Stimulated activated naive CD4-positive, alpha-beta T cell (primary cell): ENCODE measurements around the gene GCSH.
A peak's percentile ranks its signal among the peaks of the same experiment; 100 is the strongest.

Experiments
- DNase-seq, 6 experiments: peaks; one replicate each; lab custom pipeline; 2025; lab: John Stamatoyannopoulos, UW

Gene GCSH

GRCh38 chr16:81042821-81043220, 53.4 kb downstream of the GCSH start:
- DNase-seq: no peak

GRCh38 chr16:81041696-81042095, 54.5 kb downstream of the GCSH start:
- no peak for DNase-seq

GRCh38 chr16:81040842-81041241, 55.4 kb downstream of the GCSH start:
- no peak for DNase-seq

DNA sequence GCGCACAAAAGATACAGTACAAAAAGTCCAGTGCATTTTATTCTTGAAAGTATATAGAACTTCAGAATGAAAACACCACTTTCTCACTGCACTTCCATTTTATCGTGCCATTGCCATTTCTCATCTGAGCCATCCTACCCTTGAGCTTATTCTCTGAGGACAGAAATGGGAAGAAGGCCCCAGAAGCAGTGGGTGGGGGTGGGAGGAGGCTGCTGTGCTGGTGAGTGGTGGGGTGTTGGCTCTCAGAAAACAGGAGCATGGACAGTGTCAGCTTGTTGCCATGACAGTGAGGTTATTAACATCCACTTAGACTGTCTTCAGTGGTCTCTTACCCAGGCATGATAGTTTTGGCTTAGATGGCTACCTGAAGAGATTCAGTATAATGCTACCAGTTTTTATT, 56.1 kb downstream of the GCSH start:
- DNase-seq: no peak

GRCh38 chr16:81036751-81037350, 59.3 kb downstream of the GCSH start:
- DNase-seq: no peak

GRCh38 chr16:81035975-81036750, 60.0 kb downstream of the GCSH start:
- peak; percentile 30 to 68 (median 53) for DNase-seq

- DNase-seq: peak; percentile 78 to 92 (median 84)
These were observed 60.7 kb downstream of the GCSH start, which contains the start of gene ATMIN for GRCh38 chr16:81035398-81035974. Gene ATMIN (plus strand): TSS chr16:81035842. CDS start chr16:81035871, 29 bp downstream.
